A673 (cell line): ENCODE measurements around the gene HYAL3. TPM values are rescaled to one million over a fixed set of nuclear protein-coding genes. Genes with fewer than 3 reads are reported as not detected.
"Not testable (repeated sequence)": the region's sequence is repeated elsewhere in the genome, so short reads cannot be mapped to it uniquely, and the experiment has no call there.

ENCODE experiments used
- BruUV-seq: library from RNA; stranded (reverse); fragments of 400-500 nt; replicated peaks from 2 replicates; lab custom pipeline; 2021; lab: Mats Ljungman, UMichigan
- CTCF ChIA-PET: fragments of 300-600 bp; sonication (Branson Sonifier 250); formaldehyde crosslinking; loops from one replicate; lab custom pipeline; 2022; ENCODE audit warnings: antibody characterized with exemption; lab: Charles Lee
- POLR2A ChIA-PET: fragments of 300-600 bp; sonication (Branson Sonifier 250); formaldehyde crosslinking; loops from one replicate; lab custom pipeline; 2022; ENCODE audit warnings: antibody characterized with exemption; ENCODE audit not compliant: low non-redundant PET; lab: Charles Lee
- DNase-seq: peaks from one replicate; pipeline ENCODE4 v3.0.0-alpha.2; 2015; ENCODE audit warnings: low spot score
- H3K27ac ChIP-seq: fragments of 200-600 bp; sonication (generic); 2 replicates; pipeline ENCODE4 v1.5.1; 2016; ENCODE audit warnings: mixed run types, low read depth, mild to moderate bottlenecking, mixed read lengths, antibody characterized with exemption, low read length; ENCODE audit not compliant: poor library complexity, severe bottlenecking
- H3K27me3 ChIP-seq: fragments of 200-600 bp; sonication (generic); replicated peaks from 2 replicates; pipeline ENCODE4 v1.6.1; 2017; ENCODE audit warnings: mixed run types, low read depth, mild to moderate bottlenecking, mixed read lengths, antibody characterized with exemption, low read length; ENCODE audit not compliant: insufficient read depth, poor library complexity
- H3K36me3 ChIP-seq: fragments of 200-600 bp; sonication (generic); 2 replicates; pipeline ENCODE4 v1.6.1; 2016; ENCODE audit warnings: mixed run types, mild to moderate bottlenecking, mixed read lengths, antibody characterized with exemption, low read length; ENCODE audit not compliant: insufficient read depth, poor library complexity, severe bottlenecking
- H3K4me1 ChIP-seq: fragments of 200-600 bp; sonication (generic); 2 replicates; pipeline ENCODE4 v1.6.1; 2017; ENCODE audit warnings: mixed run types, mild to moderate bottlenecking, mixed read lengths, antibody characterized with exemption, low read length; ENCODE audit not compliant: insufficient read depth, poor library complexity, severe bottlenecking
- H3K4me3 ChIP-seq: fragments of 200-600 bp; sonication (generic); 2 replicates; pipeline ENCODE4 v1.5.1; 2016; ENCODE audit warnings: low read depth, mixed run types, mild to moderate bottlenecking, mixed read lengths, low read length; ENCODE audit not compliant: poor library complexity, severe bottlenecking
- H3K9me3 ChIP-seq: fragments of 200-600 bp; sonication (generic); 2 replicates; pipeline ENCODE4 v1.6.1; 2016; ENCODE audit warnings: mixed run types, low read depth, mild to moderate bottlenecking, mixed read lengths, antibody characterized with exemption, low read length; ENCODE audit not compliant: poor library complexity, severe bottlenecking
- CTCF ChIP-seq: fragments of 300-800, 200-600 bp; sonication (generic); conservative IDR thresholded peaks from 2 replicates; pipeline ENCODE4 v1.5.1; 2017; ENCODE audit warnings: low read depth, mild to moderate bottlenecking, antibody characterized with exemption, low read length, moderate library complexity, mixed read lengths
- EZH2 ChIP-seq: fragments of 200-600 bp; sonication (generic); IDR thresholded peaks from 2 replicates; pipeline ENCODE4 v1.6.1; 2017; ENCODE audit warnings: borderline replicate concordance, low read depth, mild to moderate bottlenecking, mixed read lengths, antibody characterized with exemption, low read length; ENCODE audit not compliant: poor library complexity, severe bottlenecking
- intact Hi-C: fragments of 100-400 bp; cut with micrococcal nuclease; formaldehyde crosslinking; loops from one replicate; pipeline ENCODE4 v1.10.0; 2022; ENCODE audit not compliant: unreplicated experiment
- total RNA-seq: library from RNA; stranded (reverse); gene quantifications from 2 replicates; pipeline ENCODE4 v1.2.3, GENCODE V29; 2021

The HYAL3 gene
- total RNA-seq, 1 experiment from 2014 or later: 3.0 TPM

GRCh38 chr3:50314816-50315215 is 15.6 kb upstream of the HYAL3 start:
- Histone ChIP-seq H3K9me3 (no peaks in the 10 kb centered on the region), H3K36me3 (no peaks in the 10 kb centered on the region), H3K27ac (no peak overlapping the region), H3K27me3 (no peaks in the 10 kb centered on the region), H3K4me1 (no peaks in the 10 kb centered on the region), H3K4me3 (no peak overlapping the region)
- TF ChIP-seq EZH2: no peak
- TF ChIP-seq CTCF: no peak
- intact Hi-C loops: no loop called here
- DNase-seq: no peak
- CTCF ChIA-PET: no interaction called here
- POLR2A ChIA-PET: no interaction called here
- no TSS peak for BruUV-seq

- no peak for DNase-seq
- POLR2A ChIA-PET: no interaction called here
- no peak overlapping the region for H3K4me3 ChIP-seq
- CTCF ChIA-PET: no interaction called here
- no peaks in the 10 kb centered on the region for H3K36me3 ChIP-seq
- H3K27ac ChIP-seq: no peak overlapping the region
- H3K27me3 ChIP-seq: no peaks in the 10 kb centered on the region
- no peaks in the 10 kb centered on the region for H3K9me3 ChIP-seq
- no peak for TF ChIP-seq EZH2
- no peak for TF ChIP-seq CTCF
- H3K4me1 ChIP-seq: no peaks in the 10 kb centered on the region
- no TSS peak for BruUV-seq
- intact Hi-C loops: no loop called here
Measured at GRCh38 chr3:50314342-50314741, 15.1 kb upstream of the HYAL3 start.

- CTCF ChIA-PET, H3K9me3 ChIP-seq, H3K27me3 ChIP-seq, DNase-seq, POLR2A ChIA-PET, H3K27ac ChIP-seq, H3K4me1 ChIP-seq, intact Hi-C loops, BruUV-seq, H3K4me3 ChIP-seq, H3K36me3 ChIP-seq: not testable (repeated sequence)
Measured at GRCh38 chr3:50312041-50312440, 12.8 kb upstream of the HYAL3 start.

GRCh38 chr3:50304601-50305000 is 5.4 kb upstream of the HYAL3 start:
- Histone ChIP-seq H3K27ac (no peak overlapping the region), H3K36me3 (no peaks in the 10 kb centered on the region), H3K4me1 (peaks cover 4% of the 10 kb centered on the region), H3K4me3 (no peak overlapping the region), H3K27me3 (no peaks in the 10 kb centered on the region), H3K9me3 (no peaks in the 10 kb centered on the region)
- ChIA-PET POLR2A (no interaction called here), CTCF (no interaction called here)
- BruUV-seq: no TSS peak
- intact Hi-C loops: no loop called here
- DNase-seq: no peak
- TF ChIP-seq EZH2: no peak
- no peak for TF ChIP-seq CTCF
